Measurements from ENCODE around the gene HES5.

Gene HES5

DNA sequence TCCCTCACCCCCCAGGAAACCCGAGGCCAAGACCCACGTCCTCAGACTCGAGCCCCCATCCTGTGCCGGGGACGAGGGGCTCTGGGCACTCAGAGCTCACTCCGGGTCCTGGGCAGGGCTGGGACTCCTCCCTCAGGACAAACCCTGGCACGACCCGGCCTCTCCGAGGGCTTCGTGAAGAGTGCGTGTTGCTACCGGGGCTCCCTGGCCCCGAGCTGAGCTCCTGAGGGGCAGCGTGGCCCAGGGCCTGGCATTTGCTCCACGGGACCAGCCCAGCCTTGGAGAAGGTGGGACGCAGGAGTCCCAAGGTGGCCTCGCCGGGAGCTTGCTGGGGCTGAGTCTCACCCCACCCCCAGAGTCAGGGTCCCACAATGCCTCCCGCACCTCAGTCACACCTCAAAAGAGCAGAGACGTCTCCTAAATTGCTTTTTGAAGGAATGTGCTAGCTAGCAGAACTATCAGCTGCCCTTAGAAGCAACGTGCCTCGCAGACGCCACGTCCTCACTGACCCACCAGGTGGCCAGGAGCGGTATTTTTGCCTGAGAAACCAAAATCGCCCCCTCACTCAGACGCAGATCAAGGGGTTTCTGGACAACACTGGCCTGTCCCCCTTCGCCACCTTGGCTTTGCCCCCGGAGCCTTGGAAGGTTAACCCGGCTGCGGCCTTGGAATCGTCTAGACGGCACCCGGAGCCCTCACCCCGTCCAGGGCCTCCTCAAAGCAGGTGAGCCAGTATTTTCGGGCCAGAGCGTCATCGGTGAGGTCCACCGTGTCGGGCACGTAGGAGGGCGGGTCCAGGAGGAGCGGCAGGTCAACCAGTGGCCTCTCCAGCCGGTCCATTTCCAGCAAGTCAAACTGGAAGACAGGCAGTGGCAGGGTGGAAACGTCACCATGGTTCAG, 14.9 kb downstream of the HES5 start:
- no peak for DNase-seq (ENCODE audit: low read depth)

- no peak for DNase-seq (ENCODE audit: low read depth)
These were observed 16.0 kb downstream of the HES5 start for GRCh38 chr1:2513939-2514652.

DNA sequence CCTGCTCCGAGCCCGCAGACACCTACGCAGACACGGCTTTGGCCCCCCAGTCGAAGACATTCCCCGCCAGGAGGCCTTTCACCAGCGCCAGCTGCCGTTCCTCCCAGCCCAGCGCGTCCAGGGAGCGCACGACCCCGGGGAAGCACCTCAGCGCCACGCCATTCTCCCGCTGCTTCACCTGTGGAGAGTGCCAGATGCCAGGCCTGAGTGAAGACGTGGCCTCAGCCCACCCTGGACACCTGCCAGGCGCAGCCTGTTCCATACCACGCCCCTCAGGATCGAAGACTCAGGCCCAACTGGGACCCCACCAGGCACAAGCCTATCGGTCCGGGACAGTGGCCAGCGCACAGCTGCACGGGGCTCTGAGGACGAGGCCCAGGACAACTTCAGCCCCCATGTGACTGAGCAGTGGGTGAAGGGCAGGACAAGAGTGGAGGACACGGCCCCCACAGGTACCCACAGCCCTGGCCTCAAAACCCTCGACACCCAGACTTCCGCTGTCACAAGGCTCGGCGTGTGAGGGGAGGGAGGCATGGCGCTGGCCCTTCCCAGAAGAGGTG, 17.1 kb downstream of the HES5 start:
- DNase-seq (ENCODE audit: low read depth): no peak

DNA sequence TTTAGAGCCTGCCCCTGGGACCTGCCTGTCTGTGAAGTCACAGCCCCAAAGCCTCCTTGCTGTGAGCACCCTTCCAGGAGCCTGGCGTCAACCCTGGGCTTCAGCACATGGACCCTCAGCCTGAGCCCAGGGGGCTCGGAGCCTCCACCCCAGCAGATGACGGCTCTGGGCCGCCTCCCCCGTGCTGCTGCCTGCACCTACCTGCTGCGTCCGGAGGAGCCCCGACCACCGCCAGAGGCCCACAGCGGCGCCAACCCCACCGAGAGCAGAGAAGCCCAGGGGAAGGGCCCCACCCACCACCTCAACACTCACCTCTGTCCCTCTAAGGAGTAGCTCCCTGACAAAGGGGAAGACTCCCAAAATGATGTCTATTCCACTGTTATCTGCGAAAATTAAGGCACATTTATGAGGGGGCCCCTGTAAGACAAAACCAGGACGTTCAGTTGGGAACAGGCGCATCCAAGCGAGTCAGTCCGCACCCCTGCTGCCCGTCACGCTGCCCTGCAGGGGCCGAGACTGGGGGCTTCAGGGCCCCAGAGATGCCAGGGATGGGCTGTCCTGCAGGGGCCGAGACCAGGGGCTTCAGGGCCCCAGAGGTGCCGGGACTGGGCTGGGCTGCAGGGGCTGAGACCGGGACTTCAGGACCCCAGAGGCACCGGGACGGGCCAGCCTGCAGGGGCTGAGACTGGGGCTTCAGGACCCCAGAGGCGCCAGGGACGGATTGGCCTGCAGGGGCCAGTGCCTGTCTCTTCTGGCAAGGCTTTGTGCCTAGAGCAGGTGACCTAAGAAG, 19.5 kb downstream of the HES5 start:
- no peak for DNase-seq (ENCODE audit: low read depth)

- DNase-seq (ENCODE audit: low read depth): no peak
These were observed 20.5 kb downstream of the HES5 start for GRCh38 chr1:2509589-2509988.

DNA sequence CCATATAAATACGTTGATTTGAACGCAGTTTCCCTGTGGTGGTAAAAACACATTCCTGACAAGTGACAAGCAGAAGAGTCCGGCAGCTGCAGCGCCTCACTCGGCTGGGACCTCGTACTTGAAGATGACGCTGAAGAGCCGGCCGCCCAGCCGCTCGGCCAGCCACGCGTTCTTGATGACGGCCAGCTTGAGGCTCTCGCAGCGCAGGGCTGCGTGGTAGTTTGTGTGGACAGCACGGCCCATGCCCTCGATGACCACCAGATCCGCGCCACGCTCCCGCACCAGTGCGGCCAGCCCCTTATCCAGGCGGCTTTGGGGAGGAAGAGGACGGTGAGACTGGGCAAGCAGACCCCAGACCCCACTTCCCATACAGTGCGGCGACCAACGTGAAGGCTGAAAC, 21.3 kb downstream of the HES5 start:
- DNase-seq (ENCODE audit: low read depth): no peak

GRCh38 chr1:2508180-2508579, 21.9 kb downstream of the HES5 start:
- DNase-seq (ENCODE audit: low read depth): no peak

- DNase-seq (ENCODE audit: low read depth): no peak
These were observed 22.3 kb downstream of the HES5 start for GRCh38 chr1:2507744-2508155.

GRCh38 chr1:2506901-2507565, 23.0 kb downstream of the HES5 start:
- no peak for DNase-seq (ENCODE audit: low read depth)

- DNase-seq (ENCODE audit: low read depth): no peak
These were observed 23.8 kb downstream of the HES5 start for GRCh38 chr1:2506007-2506860.

DNA sequence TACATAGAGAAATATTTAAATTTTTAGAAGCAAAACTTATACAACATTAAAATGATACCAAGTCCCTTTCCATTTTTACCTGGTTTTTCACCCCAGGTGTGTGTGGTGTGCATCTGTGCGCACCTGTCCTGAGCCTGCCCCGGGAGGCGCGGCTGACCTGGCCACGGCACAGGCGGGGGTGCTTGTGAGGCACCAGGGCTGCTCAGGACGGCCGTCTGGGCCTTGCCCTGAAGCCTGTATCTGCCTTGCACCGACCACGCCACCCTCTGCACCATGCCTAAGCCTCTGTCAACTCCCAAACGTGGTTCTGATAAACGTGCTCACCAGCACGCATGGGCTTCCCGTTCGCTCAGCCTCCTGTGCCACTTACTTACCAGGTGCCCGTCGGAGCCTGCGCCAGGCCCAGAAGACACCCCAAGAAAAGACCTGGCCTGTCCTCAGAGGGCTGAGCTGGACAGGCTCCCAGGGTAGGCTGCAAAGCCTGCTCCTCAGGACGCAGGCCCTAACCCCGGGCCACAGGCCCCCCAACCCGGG, 24.5 kb downstream of the HES5 start:
- no peak for DNase-seq (ENCODE audit: low read depth)

GRCh38 chr1:2504949-2505272, 25.2 kb downstream of the HES5 start:
- no peak for DNase-seq (ENCODE audit: low read depth)

DNA sequence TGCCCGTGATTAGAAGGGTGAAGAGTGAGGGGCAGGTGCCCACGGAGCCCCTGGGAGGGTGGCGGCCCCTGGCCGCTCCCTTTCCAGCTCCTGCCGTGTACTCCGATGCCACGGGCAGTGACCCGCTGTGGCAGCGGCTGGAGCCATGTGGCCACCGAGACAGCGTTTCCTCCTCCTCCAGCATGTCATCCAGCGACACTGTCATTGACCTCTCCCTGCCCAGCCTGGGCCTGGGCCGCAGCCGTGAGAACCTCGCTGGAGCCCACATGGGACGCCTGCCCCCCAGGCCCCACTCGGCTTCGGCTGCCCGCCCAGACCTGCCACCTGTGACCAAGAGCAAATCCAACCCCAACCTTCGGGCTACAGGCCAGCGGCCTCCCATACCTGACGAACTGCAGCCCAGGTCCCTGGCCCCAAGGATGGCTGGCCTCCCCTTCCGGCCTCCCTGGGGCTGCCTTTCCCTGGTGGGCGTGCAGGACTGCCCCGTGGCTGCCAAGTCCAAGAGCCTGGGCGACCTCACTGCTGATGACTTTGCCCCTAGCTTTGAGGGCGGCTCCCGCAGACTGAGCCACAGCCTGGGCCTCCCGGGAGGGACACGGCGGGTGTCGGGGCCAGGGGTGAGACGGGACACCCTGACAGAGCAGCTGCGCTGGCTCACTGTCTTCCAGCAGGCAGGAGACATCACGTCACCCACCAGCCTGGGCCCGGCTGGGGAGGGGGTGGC, 25.7 kb downstream of the HES5 start:
- DNase-seq (ENCODE audit: low read depth): no peak

DNA sequence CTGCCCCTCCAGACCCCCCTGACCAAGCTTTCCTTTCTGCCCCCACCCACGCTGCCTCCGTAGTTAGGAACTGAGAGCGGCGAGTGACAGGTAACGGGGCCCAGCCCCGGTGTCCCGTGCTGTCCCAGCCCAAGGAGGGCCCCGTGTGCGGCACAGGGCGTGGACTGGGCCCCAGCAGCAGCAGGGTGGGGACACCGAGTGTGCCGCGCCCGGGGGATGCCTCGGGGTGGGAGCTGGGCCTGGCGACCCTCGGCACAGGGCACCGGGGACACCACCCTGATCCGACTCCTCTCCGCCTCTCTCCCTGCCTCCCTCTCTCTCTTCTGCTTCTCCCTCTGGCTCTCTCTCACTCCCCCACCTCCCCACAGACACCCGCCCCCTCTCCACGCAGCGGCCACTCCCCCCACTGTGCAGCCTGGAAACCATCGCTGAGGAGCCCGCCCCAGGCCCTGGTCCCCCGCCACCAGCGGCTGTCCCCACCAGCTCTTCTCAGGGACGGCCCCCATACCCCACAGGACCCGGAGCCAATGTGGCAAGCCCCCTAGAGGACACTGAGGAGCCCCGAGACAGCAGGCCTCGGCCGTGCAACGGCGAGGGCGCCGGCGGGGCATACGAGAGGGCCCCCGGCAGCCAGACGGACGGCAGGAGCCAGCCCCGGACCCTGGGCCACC, 26.4 kb downstream of the HES5 start:
- DNase-seq (ENCODE audit: low read depth): no peak

GRCh38 chr1:2502661-2503553, 27.2 kb downstream of the HES5 start:
- DNase-seq (ENCODE audit: low read depth): no peak

DNA sequence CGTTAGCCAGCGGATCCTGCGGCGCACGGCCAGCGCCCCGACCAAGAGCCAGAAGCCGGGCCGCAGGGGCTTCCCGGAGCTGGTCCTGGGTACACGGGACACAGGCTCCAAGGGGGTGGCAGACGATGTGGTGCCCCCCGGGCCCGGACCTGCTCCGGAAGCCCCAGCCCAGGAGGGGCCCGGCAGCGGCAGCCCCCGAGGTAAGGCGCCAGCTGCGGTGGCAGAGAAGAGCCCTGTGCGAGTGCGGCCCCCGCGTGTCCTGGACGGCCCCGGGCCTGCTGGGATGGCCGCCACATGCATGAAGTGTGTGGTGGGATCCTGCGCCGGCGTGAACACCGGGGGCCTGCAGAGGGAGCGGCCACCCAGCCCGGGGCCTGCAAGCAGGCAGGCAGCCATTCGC, 27.9 kb downstream of the HES5 start:
- DNase-seq (ENCODE audit: low read depth): no peak

DNA sequence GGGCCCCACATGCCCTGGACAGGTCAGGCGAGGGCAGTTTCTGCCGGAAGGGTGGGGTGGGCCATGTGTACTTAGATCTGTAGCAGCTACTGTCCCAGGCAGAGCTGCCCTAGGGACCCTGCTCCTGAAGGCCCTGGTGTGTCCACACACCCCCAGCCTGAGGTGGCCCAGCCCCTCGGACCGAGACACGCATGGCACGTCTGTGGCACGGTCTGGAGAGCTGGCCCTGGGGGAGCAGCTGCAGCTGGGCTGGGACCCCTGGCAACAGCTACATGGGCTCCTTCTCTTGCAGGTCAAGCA, 28.3 kb downstream of the HES5 start:
- no peak for DNase-seq (ENCODE audit: low read depth)

- DNase-seq (ENCODE audit: low read depth): no peak
These were observed 28.8 kb downstream of the HES5 start for GRCh38 chr1:2501041-2501819.
